Trophoblast cell (in vitro differentiated cells and primary cell): ENCODE measurements around the gene BRSK1.

Source experiments
- DNase-seq, 2 donors: peaks; one replicate each; pipeline ENCODE4 v3.0.0-alpha.2; 2016
- H2AFZ ChIP-seq: 2 replicates; pipeline ENCODE4 v1.6.1; 2013; ENCODE audit warnings: low read length, moderate library complexity, mild to moderate bottlenecking; ENCODE audit not compliant: insufficient read depth, poor library complexity
- H2AK5ac ChIP-seq: 2 replicates; pipeline ENCODE4 v1.6.1; 2013; ENCODE audit warnings: mild to moderate bottlenecking, low read length
- H2BK120ac ChIP-seq: 2 replicates; pipeline ENCODE4 v1.6.1; 2013; ENCODE audit warnings: low read length, mild to moderate bottlenecking, moderate library complexity; ENCODE audit not compliant: insufficient read depth, poor library complexity
- H2BK12ac ChIP-seq: 2 replicates; pipeline ENCODE4 v1.6.1; 2013; ENCODE audit warnings: mild to moderate bottlenecking, low read length, moderate library complexity
- H2BK5ac ChIP-seq: 2 replicates; pipeline ENCODE4 v1.6.1; 2013; ENCODE audit warnings: low read length, low read depth, moderate library complexity, mild to moderate bottlenecking; ENCODE audit not compliant: poor library complexity
- H3K14ac ChIP-seq: 2 replicates; pipeline ENCODE4 v1.6.1; 2013; ENCODE audit warnings: mild to moderate bottlenecking, low read length
- H3K18ac ChIP-seq: 2 replicates; pipeline ENCODE4 v1.6.1; 2013; ENCODE audit warnings: mild to moderate bottlenecking, low read length
- H3K23ac ChIP-seq: 2 replicates; pipeline ENCODE4 v1.6.1; 2013; ENCODE audit warnings: low read length
- H3K27ac ChIP-seq: 2 replicates; pipeline ENCODE4 v1.5.1; 2013; ENCODE audit warnings: low read depth, mild to moderate bottlenecking, inconsistent platforms, low read length, moderate library complexity
- H3K27me3 ChIP-seq: 2 replicates; pipeline ENCODE4 v1.6.1; 2013; ENCODE audit warnings: inconsistent platforms, mild to moderate bottlenecking, low read length, moderate library complexity; ENCODE audit not compliant: insufficient read depth
- H3K36me3 ChIP-seq, 2 experiments: 1 replicate in 1 of 2; 2 replicates in 1 of 2; pipeline ENCODE4 v1.6.1; 2013; ENCODE audit warnings: low read length in 2 of 2, mild to moderate bottlenecking in 2 of 2, moderate library complexity in 1 of 2; ENCODE audit not compliant: insufficient read depth in 2 of 2, control insufficient read depth in 1 of 2
- H3K4ac ChIP-seq: 2 replicates; pipeline ENCODE4 v1.6.1; 2013; ENCODE audit warnings: low read depth, mild to moderate bottlenecking, low read length, moderate library complexity
- H3K4me1 ChIP-seq, 2 experiments: 1 replicate in 1 of 2; 2 replicates in 1 of 2; pipeline ENCODE4 v1.6.1; 2013; ENCODE audit warnings: low read length in 2 of 2, mild to moderate bottlenecking in 2 of 2, moderate library complexity in 1 of 2; ENCODE audit not compliant: insufficient read depth in 2 of 2, control insufficient read depth in 1 of 2
- H3K4me2 ChIP-seq: 2 replicates; pipeline ENCODE4 v1.6.1; 2013; ENCODE audit warnings: inconsistent platforms, mild to moderate bottlenecking, low read length, moderate library complexity
- H3K4me3 ChIP-seq: 2 replicates; pipeline ENCODE4 v1.5.1; 2013; ENCODE audit warnings: mild to moderate bottlenecking, low read depth, low read length, inconsistent platforms
- H3K79me1 ChIP-seq: one replicate; pipeline ENCODE4 v1.6.1; 2013; ENCODE audit warnings: low read length
- H3K79me2 ChIP-seq: 2 replicates; pipeline ENCODE4 v1.6.1; 2013; ENCODE audit warnings: low read length, mild to moderate bottlenecking; ENCODE audit not compliant: control insufficient read depth, insufficient read depth, poor library complexity
- H3K9ac ChIP-seq: 2 replicates; pipeline ENCODE4 v1.6.1; 2013; ENCODE audit warnings: mild to moderate bottlenecking, low read length
- H3K9me3 ChIP-seq: 2 replicates; pipeline ENCODE4 v1.6.1; 2013; ENCODE audit warnings: low read depth, mild to moderate bottlenecking, control low read depth, inconsistent platforms, low read length; ENCODE audit not compliant: insufficient read depth
- H4K12ac ChIP-seq: 2 replicates; pipeline ENCODE4 v1.6.1; 2013; ENCODE audit warnings: low read depth, mild to moderate bottlenecking, low read length, moderate library complexity
- H4K8ac ChIP-seq: 2 replicates; pipeline ENCODE4 v1.6.1; 2013; ENCODE audit warnings: low read depth, mild to moderate bottlenecking, low read length, moderate library complexity
- H4K91ac ChIP-seq: one replicate; pipeline ENCODE4 v1.6.1; 2013; ENCODE audit warnings: low read depth, mild to moderate bottlenecking, low read length, moderate library complexity
- WGBS: extraction: QIAGEN DNeasy Blood & Tissue Kit; methylation state at CpG from one replicate; pipeline ENCODE4 v1.1.7; 2013; ENCODE audit warnings: missing lambda C conversion rate; ENCODE audit not compliant: insufficient read length, insufficient coverage; ENCODE audit errors: extremely low coverage; 5-methylcytosine and 5-hydroxymethylcytosine counted together

The BRSK1 gene

GRCh38 chr19:55275851-55276719, 7.7 kb upstream of the BRSK1 start:
- Histone ChIP-seq H3K4me1 (peaks cover 0 to 5% of the 10 kb centered on the region in 2 experiments), H3K4me3 (no peak overlapping the region), H3K18ac (no peak overlapping the region), H2AK5ac (no peak overlapping the region), H2BK12ac (no peak overlapping the region), H3K27me3 (no peaks in the 10 kb centered on the region), H4K8ac (no peak overlapping the region), H2BK120ac (no peak overlapping the region), H3K4me2 (no peak overlapping the region), H3K23ac (no peak overlapping the region), H4K91ac (no peak overlapping the region), H3K79me1 (peaks cover 3% of the 10 kb centered on the region), H3K9me3 (no peaks in the 10 kb centered on the region), H4K12ac (no peak overlapping the region), H2AFZ (no peak overlapping the region), H2BK5ac (no peak overlapping the region), H3K9ac (no peak overlapping the region), H3K27ac (no peak overlapping the region), H3K36me3 (peaks cover 18 to 24% of the 10 kb centered on the region in 2 experiments), H3K4ac (no peak overlapping the region), H3K14ac (no peak overlapping the region), H3K79me2 (no peaks in the 10 kb centered on the region)
- no CpG with 5 or more reads among the region's 17 CpGs for WGBS
- DNase-seq: no peak

DNA sequence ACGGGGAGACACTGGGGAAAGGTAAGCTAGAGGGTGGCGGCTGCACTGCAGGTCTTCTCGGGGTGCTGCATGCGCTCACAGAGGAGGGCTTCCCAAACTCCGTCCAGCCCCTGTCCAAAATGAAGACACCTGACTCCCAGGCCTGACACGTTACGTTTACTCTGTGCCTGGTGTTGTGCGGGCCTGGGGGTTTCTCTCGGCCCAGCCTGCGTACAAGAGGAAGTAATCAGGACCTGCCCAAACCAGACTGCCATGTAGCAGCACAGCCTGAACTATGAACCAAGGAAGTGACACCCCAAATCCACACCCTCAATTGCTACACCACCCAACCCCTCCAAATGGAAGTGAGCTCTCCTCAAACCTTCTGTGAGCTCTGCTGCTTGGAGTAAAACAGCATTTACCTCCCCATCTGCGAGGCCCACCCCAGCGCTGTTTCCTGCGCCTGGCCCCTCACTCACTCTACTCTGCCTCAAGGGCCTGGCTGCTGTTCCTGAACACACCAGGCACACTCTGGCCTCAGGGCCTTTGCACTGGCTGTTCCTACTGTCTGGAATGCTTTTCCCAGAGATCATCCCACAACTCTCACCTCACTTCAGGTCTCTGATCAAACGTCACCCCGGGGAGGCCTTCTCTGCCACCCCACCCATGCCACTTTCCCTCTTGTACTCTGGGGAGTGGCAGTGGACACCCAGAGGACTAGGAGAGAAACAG, 6.9 kb upstream of the BRSK1 start:
- Histone ChIP-seq H3K27ac (no peak overlapping the region), H4K8ac (no peak overlapping the region), H2AFZ (no peak overlapping the region), H3K4me3 (peak overlapping the region; percentile 41), H3K4me1 (peaks cover 0 to 5% of the 10 kb centered on the region in 2 experiments), H2AK5ac (no peak overlapping the region), H2BK120ac (no peak overlapping the region), H3K79me1 (peaks cover 3% of the 10 kb centered on the region), H3K4ac (no peak overlapping the region), H2BK5ac (no peak overlapping the region), H3K4me2 (no peak overlapping the region), H3K23ac (no peak overlapping the region), H2BK12ac (no peak overlapping the region), H3K36me3 (peaks cover 18 to 21% of the 10 kb centered on the region in 2 experiments), H3K14ac (no peak overlapping the region), H3K18ac (no peak overlapping the region), H4K91ac (no peak overlapping the region), H3K9ac (no peak overlapping the region), H3K79me2 (no peaks in the 10 kb centered on the region), H4K12ac (no peak overlapping the region), H3K9me3 (no peaks in the 10 kb centered on the region), H3K27me3 (no peaks in the 10 kb centered on the region)
- no CpG with 5 or more reads among the region's 15 CpGs for WGBS
- no peak for DNase-seq

DNA sequence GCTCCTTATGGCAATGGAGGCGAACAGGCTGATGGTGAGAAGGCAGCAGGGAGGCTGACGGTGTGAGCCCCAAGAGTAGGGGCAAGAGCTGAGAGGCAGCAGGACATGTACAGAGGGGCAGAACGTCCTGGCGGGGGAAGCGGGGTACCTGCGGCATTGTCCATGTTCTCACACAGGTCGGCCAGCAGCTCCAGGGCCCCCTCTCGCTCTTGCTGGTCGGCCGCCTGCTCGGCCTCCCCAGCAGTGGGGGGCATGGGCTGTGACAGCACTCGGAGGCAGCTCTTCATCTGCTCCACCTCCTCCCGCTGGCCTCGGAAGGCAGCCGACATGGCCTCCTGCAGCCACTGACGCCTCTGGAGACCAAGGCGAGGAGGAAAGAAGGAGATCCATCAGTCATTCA, 6.3 kb upstream of the BRSK1 start:
- no peak overlapping the region for H4K91ac ChIP-seq
- no peak overlapping the region for H2AFZ ChIP-seq
- H3K79me2 ChIP-seq: no peaks in the 10 kb centered on the region
- H2BK5ac ChIP-seq: no peak overlapping the region
- peak overlapping the region; percentile 41 for H3K4me3 ChIP-seq
- H3K4me2 ChIP-seq: no peak overlapping the region
- no peak for DNase-seq
- H3K36me3 ChIP-seq: peaks cover 15 to 17% of the 10 kb centered on the region in 2 experiments
- H3K27me3 ChIP-seq: no peaks in the 10 kb centered on the region
- WGBS: no CpG with 5 or more reads among the region's 17 CpGs
- no peaks in the 10 kb centered on the region for H3K9me3 ChIP-seq
- no peak overlapping the region for H4K12ac ChIP-seq
- H3K4me1 ChIP-seq: peaks cover 0 to 5% of the 10 kb centered on the region in 2 experiments
- H4K8ac ChIP-seq: no peak overlapping the region
- no peak overlapping the region for H3K18ac ChIP-seq
- H3K4ac ChIP-seq: no peak overlapping the region
- H3K23ac ChIP-seq: no peak overlapping the region
- H2BK12ac ChIP-seq: no peak overlapping the region
- H3K79me1 ChIP-seq: peaks cover 3% of the 10 kb centered on the region
- no peak overlapping the region for H3K9ac ChIP-seq
- no peak overlapping the region for H3K27ac ChIP-seq
- no peak overlapping the region for H3K14ac ChIP-seq
- no peak overlapping the region for H2BK120ac ChIP-seq
- H2AK5ac ChIP-seq: no peak overlapping the region

DNA sequence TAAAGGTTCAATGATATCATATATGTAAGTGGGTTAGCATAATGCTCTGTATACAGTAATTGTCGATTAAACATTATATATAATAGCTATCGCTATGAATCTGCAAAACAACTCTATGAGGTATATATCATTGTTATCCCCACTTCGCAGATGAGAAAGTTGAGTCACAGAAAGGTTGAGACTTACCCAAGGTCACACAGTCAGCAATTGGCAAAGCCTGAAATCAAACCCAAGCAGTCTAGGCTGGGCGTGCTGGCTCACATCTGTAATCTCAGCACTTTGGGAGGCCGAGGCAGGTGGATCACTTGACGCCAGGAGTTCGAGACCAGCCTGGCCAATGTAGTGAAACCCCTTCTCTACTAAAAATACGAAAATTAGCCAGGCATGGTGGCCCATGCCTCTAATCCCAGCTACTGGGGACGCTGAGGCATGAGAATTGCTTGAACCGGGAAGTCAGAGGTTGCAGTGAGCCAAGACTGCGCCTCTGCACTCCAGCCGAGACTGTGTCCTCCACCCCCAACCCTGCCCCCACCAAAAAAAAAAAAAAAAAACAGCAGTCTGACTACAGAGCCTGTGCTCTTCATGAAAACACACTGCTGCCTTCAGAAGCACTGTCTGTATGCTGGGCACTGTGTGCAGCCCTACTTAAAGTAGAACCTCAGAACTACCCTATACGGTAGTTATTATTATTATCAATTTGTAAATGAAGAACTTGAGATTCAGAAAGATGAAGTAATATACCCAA, 5.2 kb upstream of the BRSK1 start:
- Histone ChIP-seq H3K18ac (no peak overlapping the region), H2AK5ac (no peak overlapping the region), H4K8ac (no peak overlapping the region), H2BK5ac (no peak overlapping the region), H2AFZ (no peak overlapping the region), H4K91ac (no peak overlapping the region), H3K4me3 (no peak overlapping the region), H3K4ac (no peak overlapping the region), H4K12ac (no peak overlapping the region), H3K27me3 (no peaks in the 10 kb centered on the region), H3K9me3 (no peaks in the 10 kb centered on the region), H3K4me1 (peaks cover 0 to 5% of the 10 kb centered on the region in 2 experiments), H3K23ac (no peak overlapping the region), H3K4me2 (no peak overlapping the region), H3K36me3 (peaks cover 15 to 17% of the 10 kb centered on the region in 2 experiments), H3K14ac (no peak overlapping the region), H2BK120ac (no peak overlapping the region), H3K27ac (no peak overlapping the region), H3K79me1 (peaks cover 3% of the 10 kb centered on the region), H3K79me2 (no peaks in the 10 kb centered on the region), H3K9ac (no peak overlapping the region), H2BK12ac (no peak overlapping the region)
- WGBS: no CpG with 5 or more reads among the region's 13 CpGs
- DNase-seq: no peak
